ENCODE results near the gene PDZD8.

The PDZD8 gene

DNA sequence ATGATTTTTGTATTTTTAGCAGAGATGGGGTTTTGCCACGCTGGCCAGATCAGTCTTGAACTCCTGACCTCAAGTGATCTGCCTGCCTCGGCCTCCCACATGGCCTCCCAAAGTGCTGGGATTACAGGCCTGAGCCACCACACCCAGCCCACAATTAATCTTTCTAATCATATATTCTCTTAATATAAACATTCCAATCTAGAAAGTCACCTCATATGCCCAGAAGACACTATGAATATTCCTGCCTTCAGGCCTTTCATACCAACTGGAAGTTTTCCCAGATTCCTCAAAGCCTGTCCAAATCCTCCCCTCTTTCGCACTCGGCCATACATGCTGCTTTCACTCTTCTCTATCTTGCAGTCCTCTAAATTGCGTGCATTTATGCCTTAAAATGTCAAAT lies 32.6 kb downstream of the PDZD8 start:
- no peak for TF ChIP-seq CTCF (IDR thresholded peaks at IDR 0.05; ENCODE audit: borderline replicate concordance, control extremely low read depth, extremely low read depth, insufficient read depth, missing control alignments)
- no peak for DNase-seq (ENCODE audit: low spot score)
- in situ Hi-C loops (cut with MboI; ENCODE audit: low sequenced_read_pairs, unreplicated experiment) = no loop called here

DNA sequence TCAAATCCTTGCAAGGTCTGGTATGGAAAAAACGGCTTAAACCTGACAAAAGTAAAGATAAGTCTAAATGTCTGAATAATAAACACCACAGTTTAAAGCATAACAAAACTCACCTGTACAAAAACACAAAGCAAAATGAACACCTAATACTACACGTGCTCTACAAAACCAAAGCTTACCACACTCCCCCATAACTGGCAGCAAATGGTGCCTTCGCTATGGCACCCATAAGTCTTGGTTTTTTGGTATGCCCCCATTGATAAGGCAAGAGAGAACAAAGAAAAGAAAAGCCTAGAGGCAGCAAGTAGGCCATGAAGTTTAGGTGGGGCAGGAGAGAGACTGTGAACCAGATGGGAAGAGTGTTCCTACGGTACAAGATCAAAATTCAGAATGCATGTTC lies 34.2 kb downstream of the PDZD8 start:
- no peak for DNase-seq (ENCODE audit: low spot score)
- no peak for TF ChIP-seq CTCF (IDR thresholded peaks at IDR 0.05; ENCODE audit: borderline replicate concordance, control extremely low read depth, extremely low read depth, insufficient read depth, missing control alignments)
- in situ Hi-C loops (cut with MboI; ENCODE audit: low sequenced_read_pairs, unreplicated experiment) = no loop called here

DNA sequence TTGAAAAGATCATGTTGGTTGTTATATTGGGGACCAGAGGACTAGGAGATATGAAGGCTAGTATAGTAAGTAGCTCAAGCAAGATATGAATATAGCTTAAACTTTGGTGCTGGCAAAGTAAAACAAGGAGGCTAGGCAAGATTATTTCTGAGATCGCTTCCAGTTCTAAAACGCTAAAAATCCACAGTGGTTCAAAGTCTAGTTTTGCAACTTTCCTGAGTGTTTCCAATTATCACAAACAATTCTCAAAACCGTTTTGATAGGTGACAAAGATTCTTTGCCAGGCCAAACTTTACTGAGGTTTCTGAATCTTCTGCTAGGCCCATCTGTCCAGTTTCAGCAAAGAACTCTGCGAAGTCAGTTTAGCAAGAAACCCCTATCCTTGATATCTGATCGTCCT lies 35.3 kb downstream of the PDZD8 start:
- in situ Hi-C loops (cut with MboI; ENCODE audit: low sequenced_read_pairs, unreplicated experiment) = no loop called here
- no peak for DNase-seq (ENCODE audit: low spot score)
- no peak for TF ChIP-seq CTCF (IDR thresholded peaks at IDR 0.05; ENCODE audit: borderline replicate concordance, control extremely low read depth, extremely low read depth, insufficient read depth, missing control alignments)

DNA sequence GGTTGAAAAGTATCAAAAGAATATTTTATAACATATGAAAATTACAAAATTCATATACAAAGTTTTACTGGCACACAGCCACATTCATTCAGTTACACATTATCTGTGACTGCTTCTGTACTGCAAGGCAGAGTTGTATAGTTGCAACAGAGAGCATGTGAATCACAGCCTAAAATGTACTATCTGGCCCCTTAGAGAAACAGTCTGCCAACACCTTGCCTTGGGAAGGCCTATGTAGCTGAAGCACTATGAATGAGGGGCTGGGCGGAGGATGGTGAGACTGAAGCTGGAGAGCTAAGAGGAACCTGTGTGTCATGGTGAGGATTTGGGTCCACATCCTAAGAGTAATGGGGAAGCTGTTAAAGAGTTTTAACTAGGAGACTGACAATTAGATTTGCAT lies 35.7 kb downstream of the PDZD8 start:
- DNase-seq (ENCODE audit: low spot score) = no peak
- in situ Hi-C loops (cut with MboI; ENCODE audit: low sequenced_read_pairs, unreplicated experiment) = no loop called here
- no peak for TF ChIP-seq CTCF (IDR thresholded peaks at IDR 0.05; ENCODE audit: borderline replicate concordance, control extremely low read depth, extremely low read depth, insufficient read depth, missing control alignments)

DNA sequence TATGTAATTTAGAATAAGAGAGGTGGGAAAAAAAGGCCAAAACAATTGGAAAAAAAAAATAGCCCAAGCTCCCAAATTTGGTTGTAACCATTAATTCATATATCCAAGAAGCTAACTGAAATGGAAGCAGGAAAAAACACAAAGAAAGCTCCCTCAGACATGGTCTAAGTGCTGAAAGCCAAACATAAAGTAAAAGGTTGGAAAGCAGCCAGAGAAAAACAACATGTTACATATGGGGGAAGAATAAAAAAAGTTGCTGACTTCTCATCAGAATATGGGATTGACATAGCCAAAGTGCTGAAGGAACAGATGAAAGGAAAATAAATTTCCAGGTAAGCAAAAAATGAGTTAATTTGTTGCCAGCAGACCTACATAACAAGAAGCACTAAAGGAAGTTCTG lies 40.3 kb downstream of the PDZD8 start:
- no peak for TF ChIP-seq CTCF (IDR thresholded peaks at IDR 0.05; ENCODE audit: borderline replicate concordance, control extremely low read depth, extremely low read depth, insufficient read depth, missing control alignments)
- in situ Hi-C loops (cut with MboI; ENCODE audit: low sequenced_read_pairs, unreplicated experiment) = no loop called here
- no peak for DNase-seq (ENCODE audit: low spot score)

- in situ Hi-C loops (cut with MboI; ENCODE audit: low sequenced_read_pairs, unreplicated experiment) = no loop called here
- DNase-seq (ENCODE audit: low spot score) = no peak
- no peak for TF ChIP-seq CTCF (IDR thresholded peaks at IDR 0.05; ENCODE audit: borderline replicate concordance, control extremely low read depth, extremely low read depth, insufficient read depth, missing control alignments)
Measured at GRCh38 chr10:117334066-117334465, 41.2 kb downstream of the PDZD8 start.

GRCh38 chr10:117327262-117327661 lies 48.0 kb downstream of the PDZD8 start:
- in situ Hi-C loops (cut with MboI; ENCODE audit: low sequenced_read_pairs, unreplicated experiment) = no loop called here
- TF ChIP-seq CTCF (IDR thresholded peaks at IDR 0.05; ENCODE audit: borderline replicate concordance, control extremely low read depth, extremely low read depth, insufficient read depth, missing control alignments) = no peak
- no peak for DNase-seq (ENCODE audit: low spot score)
